Measurements from ENCODE around the gene NUDT3. TPM values are rescaled to one million over a fixed set of nuclear protein-coding genes. Genes with fewer than 3 reads are reported as not detected.

Gene NUDT3
- total and polyA plus RNA-seq, 2 experiments from 2014 or later: 12.1 to 31.1 TPM

- no peaks in the 10 kb centered on the region for H3K9me3 Mint-ChIP-seq
- H3K4me3 Mint-ChIP-seq: no peak overlapping the region
Measured at GRCh38 chr6:34304164-34304563, 88.3 kb downstream of the NUDT3 start.

More at GRCh38 chr6:34304164-34304563, 88.3 kb downstream of the NUDT3 start:
- ATAC-seq: no peak
- H3K4me1 Mint-ChIP-seq: peaks cover 4% of the 10 kb centered on the region
- no peaks in the 10 kb centered on the region for H3K36me3 ChIP-seq (ENCODE audit: insufficient read depth)
- no peaks in the 10 kb centered on the region for H3F3A ChIP-seq (replicated peaks; ENCODE audit: low read depth)
- peaks cover 4% of the 10 kb centered on the region; the same call in 1 of the 2 replicates for H3K4me1 ChIP-seq (ENCODE audit: insufficient read depth)
- peaks cover 22% of the 10 kb centered on the region for H3K79me2 ChIP-seq (replicated peaks; ENCODE audit: insufficient read depth)
- H4K20me1 ChIP-seq (replicated peaks; ENCODE audit: insufficient read depth): peaks cover 8% of the 10 kb centered on the region; the same call in 1 of the 2 replicates
- no peak for DNase-seq (ENCODE audit: low spot score)
- H3K27me3 ChIP-seq (ENCODE audit: insufficient read depth): no peaks in the 10 kb centered on the region
- no peaks in the 10 kb centered on the region for H3K9me2 ChIP-seq (ENCODE audit: insufficient read depth)
- TF ChIP-seq ETS1 (IDR thresholded peaks at IDR 0.05) (no peak), STAT1 (IDR thresholded peaks at IDR 0.05; ENCODE audit: unreplicated experiment) (no peak), EZH2phosphoT487 (IDR thresholded peaks at IDR 0.05; ENCODE audit: unreplicated experiment) (no peak), POLR2AphosphoS5 (IDR thresholded peaks at IDR 0.05; ENCODE audit: low read depth) (no peak), CTCF (conservative IDR thresholded peaks at IDR 0.05; ENCODE audit: low read depth in 2 of 2) (no peak), EZH2 (IDR thresholded peaks at IDR 0.05; ENCODE audit: low read depth, unreplicated experiment) (no peak), NANOG (IDR thresholded peaks at IDR 0.05; ENCODE audit: borderline replicate concordance) (no peak), JUNB (IDR thresholded peaks at IDR 0.05; ENCODE audit: unreplicated experiment) (no peak), REST (IDR thresholded peaks at IDR 0.05; ENCODE audit: unreplicated experiment) (no peak), ZNF114 (CRISPR knock-in tag; IDR thresholded peaks at IDR 0.05) (no peak), ZNF462 (CRISPR knock-in tag; IDR thresholded peaks at IDR 0.05) (no peak), CREB1 (CRISPR knock-in tag; IDR thresholded peaks at IDR 0.05; ENCODE audit: low read depth) (no peak), ZNF331 (CRISPR knock-in tag; IDR thresholded peaks at IDR 0.05; ENCODE audit: low read depth) (no peak)
- no peak overlapping the region for H3K27ac ChIP-seq (ENCODE audit: low read depth)
- H3K27ac Mint-ChIP-seq: no peak overlapping the region; the same call in 1 of the 2 replicates
- H3K4me2 ChIP-seq: no peak overlapping the region
- no peak overlapping the region for H2AFZ ChIP-seq
- H3K27me3 Mint-ChIP-seq (ENCODE audit: insufficient read depth, low read depth, poor library complexity): peaks cover 4% of the 10 kb centered on the region
- H3K4me3 ChIP-seq: no peak overlapping the region
- H3K36me3 Mint-ChIP-seq (ENCODE audit: low read depth): no peaks in the 10 kb centered on the region
